NCI-H446 (cell line): ENCODE data around the gene CFAP53.
"Not testable (repeated sequence)": the region's sequence is repeated elsewhere in the genome, so short reads cannot be mapped to it uniquely, and the experiment has no call there.

Experiments used
- DNase-seq, 2 experiments: peaks; one replicate each; lab custom pipeline; 2025; lab: John Stamatoyannopoulos, UW

Gene CFAP53

GRCh38 chr18:50272568-50272967, 6.3 kb upstream of the CFAP53 start:
- DNase-seq: no peak

DNA sequence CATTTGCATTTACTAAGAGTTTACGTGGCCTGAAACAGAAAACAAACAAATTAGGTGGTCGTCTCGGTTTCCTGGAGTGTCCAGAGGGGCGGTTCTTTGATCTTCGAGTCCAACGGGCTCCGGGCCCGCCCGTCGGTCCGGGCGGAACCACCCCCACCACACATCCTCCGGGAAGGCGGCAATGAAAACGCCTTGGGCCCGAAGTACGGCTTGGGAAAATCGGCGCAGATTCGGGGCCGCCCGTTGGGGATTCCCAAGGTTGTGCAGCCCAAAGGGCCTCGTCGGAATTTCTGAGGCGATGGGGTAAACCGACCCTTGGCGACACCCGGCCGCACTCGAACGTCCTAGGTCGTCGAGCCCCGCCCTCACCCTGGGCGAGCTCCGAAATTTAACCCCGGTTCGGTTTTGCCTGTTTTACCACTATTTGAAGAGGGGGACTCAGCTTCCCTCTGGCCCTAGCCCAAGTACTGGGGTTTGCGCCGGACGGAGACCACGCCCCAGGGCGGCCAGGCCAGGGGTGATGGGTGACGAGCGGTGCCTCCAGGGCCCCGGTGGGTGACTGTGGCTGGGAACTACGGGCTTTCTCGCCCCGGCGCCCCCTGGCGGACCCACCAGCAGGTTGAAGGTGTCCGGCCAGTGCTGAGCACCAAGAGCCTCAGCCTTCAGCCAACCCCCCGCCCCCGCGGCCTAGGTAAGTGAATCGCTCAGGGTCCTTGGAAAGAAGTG, 1.9 kb upstream of the CFAP53 start:
- no peak for DNase-seq

DNA sequence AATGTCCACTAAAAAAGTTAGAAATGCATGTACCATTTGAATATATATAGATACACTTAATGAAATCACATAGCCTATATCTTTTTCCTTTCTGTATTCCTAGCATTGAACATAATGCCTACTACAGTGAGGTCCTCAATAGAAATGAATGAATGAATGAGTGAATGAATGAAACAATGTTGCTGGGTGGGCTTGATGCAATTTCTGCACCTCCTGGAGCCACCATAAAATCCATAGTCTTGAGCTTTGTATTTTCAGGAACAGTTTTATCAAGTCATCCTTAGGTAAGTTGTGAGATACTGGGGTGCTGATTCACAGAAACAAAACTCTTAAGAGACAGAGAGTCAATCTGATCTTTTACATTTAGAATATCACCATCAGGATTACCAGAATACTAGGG, 3.3 kb downstream of the CFAP53 start:
- no peak for DNase-seq

DNA sequence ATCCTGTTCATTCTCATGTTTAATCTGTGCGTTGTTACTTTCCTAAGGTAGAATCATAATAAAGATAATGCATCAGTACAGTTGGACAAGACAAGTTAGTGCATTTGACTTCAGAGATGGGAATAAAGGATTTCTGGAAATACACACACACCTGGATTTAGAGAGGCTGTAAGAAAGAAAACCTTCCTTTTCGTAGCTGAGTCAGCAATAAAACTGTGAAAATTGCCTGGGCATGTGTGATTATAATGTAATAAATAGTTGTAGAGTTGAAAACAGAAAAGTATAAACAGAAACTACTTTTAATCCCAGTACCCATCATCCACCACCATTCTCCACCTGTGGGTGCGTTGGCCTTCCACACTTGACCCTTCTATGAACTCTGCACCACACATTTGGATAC, 15.4 kb downstream of the CFAP53 start:
- DNase-seq: no peak

GRCh38 chr18:50249576-50249975, 16.7 kb downstream of the CFAP53 start:
- no peak for DNase-seq

DNA sequence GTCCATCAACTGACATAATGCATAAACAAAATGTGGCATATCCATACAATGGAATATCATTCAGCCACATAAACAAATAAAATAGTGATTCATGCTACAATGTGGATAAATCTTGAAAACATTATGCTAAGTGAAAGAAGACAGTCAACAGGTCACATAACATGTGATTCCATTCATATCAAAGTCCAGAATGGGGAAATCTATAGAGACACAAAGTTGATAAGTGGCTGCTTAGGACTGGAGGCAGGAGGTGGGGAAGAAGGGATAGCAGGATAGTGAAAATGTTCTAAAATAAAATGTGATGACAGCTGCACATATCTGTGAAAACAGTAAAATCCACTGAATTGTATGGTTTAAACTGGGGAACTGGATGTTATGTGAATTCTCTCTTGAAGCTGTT, 18.7 kb downstream of the CFAP53 start:
- no peak for DNase-seq

- not testable (repeated sequence) for DNase-seq
Measured at GRCh38 chr18:50241768-50242167, 24.5 kb downstream of the CFAP53 start.

DNA sequence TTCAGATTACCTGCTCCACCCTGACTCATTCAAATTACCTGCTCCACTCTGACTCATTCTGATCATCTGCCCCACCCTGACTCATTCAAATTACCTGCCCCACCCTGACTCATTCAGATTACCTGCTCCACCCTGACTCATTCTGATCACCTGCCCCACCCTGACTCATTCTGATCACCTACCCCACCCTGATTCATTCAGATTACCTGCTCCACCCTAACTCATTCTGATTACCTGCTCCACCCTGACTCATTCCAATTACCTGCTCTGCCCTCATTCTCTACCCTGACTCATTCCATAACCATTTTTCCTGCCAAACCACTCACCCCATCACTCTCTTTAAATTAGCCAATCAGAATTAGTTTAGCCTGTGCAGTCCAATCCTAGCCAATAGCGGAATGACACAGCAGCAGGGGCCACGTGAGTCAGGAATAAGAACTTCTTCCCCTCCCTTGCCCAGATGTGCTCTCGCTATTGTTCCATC, 26.2 kb downstream of the CFAP53 start:
- DNase-seq: no peak

DNA sequence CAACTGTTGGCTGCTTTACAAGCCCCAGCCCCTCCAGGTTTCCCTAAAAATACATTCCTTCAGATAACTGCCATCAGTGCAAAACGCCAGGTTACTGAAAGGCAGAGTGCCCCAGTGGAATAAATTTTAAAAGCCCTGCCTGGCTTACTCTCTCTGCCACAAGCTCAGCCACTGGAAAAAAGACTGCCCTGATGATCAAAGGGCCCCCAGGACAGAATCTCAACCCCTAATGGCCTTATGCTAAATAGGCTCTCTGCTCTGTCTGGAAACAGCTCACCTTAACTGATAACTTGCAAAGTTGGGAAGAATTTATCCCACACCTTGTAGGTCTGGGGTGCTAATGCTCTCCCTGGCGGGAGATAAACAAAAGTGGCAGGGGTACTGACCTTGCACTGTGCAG, 33.9 kb downstream of the CFAP53 start:
- DNase-seq: no peak

DNA sequence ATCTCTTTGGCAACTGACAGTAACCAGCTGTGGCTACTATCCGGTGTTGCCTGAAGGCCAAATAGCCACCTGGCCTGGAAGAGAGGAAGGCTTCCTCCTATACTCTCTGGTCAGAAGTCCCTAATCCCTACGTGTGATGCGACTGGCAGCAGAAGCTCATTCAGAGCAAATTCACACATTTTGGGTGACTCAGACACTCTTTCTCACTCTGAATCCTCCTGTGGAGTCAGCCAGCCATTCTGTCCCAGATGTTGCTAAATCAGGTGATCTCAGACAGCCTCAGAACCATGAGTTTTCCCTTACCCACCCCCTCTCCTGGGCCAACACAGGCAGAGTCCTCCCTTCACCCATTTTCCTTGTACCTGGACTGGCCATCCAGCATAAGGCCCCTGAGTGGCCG, 34.7 kb downstream of the CFAP53 start:
- DNase-seq: no peak

GRCh38 chr18:50220249-50220648, 46.0 kb downstream of the CFAP53 start:
- not testable (repeated sequence) for DNase-seq

DNA sequence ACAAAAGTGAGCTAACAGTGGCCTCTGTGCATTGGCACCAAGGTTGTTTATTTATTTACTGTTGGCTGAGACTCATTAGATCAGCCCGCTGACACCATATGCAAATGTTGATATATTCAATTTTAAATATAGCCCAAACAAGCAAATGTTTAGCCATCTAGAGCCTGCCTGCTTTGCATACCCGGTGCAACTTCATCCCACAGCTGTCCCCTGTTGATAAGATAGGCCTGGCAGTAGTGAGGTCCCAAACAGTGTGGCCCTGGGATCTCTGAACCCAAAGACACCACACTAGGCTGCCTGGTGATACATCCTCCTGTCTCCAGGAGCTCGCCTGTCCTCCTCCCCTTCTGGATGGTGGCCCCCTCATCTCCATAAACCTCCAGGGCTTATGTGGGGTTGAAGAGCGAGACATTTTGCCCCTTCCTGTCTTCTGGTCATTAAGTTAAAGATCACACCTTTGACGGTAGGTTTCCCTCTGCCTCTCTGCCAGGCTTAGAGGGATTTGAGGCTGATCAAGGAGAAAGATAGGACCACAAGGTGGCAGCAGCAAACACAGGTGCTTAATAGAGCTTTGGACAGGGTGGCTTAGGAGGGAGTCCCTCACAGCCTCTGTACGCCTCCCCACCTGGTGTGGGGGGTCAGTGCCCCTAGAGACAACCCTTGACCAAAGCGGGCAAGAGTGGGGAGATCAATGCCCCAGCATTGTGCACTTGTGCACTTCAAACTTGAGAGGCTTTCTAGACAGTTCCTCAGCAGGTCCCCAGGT, 47.7 kb downstream of the CFAP53 start:
- DNase-seq: peak in 1 of 2 experiments; percentile 32

DNA sequence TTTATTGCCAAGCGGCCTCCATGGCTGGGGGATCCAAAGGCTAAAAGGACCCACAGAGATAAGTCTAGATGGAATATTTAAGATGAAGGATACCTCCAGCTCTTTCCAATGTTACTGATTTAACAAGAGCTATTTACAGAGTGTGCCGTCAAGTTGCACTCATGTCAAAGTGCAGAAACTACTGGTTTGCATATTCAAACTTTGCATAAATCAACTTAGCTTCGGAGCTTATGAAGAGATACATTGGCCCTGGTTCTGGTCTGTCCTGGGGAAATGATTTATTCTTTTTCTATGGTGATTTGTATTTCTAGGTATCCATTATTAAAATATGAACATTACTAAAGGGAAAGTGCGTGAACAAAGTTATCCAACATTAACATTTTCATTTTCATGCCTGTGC, 57.0 kb downstream of the CFAP53 start:
- DNase-seq: no peak

GRCh38 chr18:50207722-50208121, 58.6 kb downstream of the CFAP53 start:
- DNase-seq: no peak

DNA sequence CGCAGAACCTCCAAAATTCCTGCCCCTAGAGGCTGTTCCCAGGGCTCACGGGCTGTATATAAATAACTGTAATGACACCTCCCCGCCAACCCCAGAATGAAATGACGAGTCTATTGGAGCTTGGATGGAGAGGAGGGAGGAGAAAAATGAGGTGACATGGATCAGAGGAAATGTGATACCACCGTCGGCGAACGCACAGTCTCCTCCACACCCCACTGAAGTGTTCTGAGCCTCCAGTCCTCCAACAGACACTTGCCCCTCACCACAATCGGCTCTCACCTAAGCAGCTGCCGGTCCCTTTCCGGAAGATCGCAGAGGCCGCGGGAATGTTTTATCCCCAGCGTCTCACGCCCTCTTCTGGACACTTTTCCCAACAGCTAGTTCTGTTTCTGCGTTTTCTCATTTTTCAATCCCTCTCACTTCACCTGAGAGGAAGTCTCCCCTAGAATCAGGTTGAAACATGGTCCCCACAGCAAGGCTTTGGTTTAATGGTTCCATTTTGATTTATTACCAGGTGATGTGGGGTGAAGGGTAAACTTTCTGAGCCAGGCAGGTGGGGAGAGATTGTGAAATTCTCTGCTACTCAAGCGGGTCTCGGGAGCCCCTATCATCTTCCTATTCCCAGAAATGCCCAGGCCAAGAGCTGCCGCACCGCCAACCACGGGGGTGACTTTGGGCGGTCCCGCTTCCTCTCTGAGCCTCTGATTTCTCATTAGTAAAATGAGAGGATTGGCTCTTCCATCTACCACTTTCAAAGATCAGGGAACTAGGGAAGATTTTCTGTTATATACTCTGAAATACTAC, 62.3 kb downstream of the CFAP53 start:
- peak; percentile 7 to 55 for DNase-seq

GRCh38 chr18:50201476-50202018, 64.7 kb downstream of the CFAP53 start:
- no peak for DNase-seq

DNA sequence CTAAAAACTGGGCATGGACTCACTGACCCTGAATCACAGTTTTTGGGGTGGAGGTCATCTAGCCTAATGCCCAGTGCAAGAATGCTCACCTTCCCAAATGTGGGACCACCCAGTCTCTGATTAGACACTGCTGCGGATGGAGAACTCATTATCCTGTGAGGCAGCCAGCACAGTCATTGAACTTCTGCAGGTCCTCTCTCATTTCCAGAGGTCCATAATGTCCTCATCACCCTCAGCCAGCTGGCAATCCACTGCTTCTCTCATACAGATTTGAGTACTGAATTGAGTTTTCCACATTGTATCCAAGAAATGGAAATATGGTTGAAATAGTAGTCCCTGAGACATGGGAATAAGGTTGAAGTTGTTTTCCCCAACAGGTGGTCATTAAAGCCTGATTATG, 66.4 kb downstream of the CFAP53 start:
- no peak for DNase-seq

GRCh38 chr18:50199346-50199855, 66.9 kb downstream of the CFAP53 start:
- no peak for DNase-seq

GRCh38 chr18:50196261-50196660, 70.0 kb downstream of the CFAP53 start:
- no peak for DNase-seq

GRCh38 chr18:50195689-50196088, 70.6 kb downstream of the CFAP53 start:
- DNase-seq: no peak

DNA sequence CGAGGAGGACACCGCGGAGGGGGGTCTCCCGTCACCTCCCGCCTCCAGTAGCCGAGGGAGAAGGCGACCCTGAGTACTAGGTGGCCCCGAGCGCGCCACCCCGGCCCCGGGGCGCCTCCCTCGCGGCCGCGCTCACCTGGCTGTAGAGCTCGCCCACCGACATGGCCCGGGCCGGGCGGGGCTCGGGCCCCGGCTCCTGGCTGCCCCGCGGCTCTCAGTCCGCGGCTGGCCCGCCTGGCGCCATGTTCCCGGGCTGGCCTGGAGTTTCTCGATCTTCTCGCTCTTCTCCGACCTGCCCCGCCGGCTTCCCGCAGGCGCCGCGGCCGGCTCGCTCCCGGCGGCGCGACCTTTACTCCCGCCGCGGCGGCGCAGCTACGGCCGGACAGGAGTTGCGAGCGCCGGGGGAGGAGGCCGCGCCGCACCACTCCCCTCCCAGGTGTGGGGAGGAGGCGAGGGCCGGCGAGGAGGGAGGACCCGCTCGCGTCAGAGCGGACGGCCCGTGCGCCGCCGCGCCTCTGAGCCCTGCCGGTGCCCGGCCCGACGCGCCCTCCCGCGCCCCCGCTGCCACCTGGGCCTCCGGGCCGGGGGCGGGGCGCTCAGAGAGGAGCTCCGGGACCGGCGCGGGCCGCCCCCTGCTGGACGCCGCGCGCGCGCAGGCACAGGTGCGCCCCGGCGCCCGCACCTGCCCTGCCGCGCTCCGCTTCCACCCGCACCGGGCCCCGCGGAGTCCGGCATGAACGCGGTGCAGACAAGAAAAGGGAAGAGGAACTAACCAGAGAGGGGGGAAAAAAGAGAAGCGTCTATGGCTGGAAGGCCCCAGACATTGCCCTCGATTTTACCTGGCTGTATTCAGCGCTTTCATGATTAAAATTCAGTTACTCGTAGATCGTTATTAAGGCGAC, 71.4 kb downstream of the CFAP53 start, which contains the start of gene MYO5B:
Gene MYO5B, minus strand, starts transcription at position 517 of the 902 bp plus-strand sequence. Its CDS starts 354 bp downstream, at position 163.
- DNase-seq: peak in 1 of 2 experiments; percentile 2
